ENCODE results near the gene NTRK2.

Gene NTRK2

GRCh38 chr9:84818791-84819190 is 149.3 kb downstream of the NTRK2 start:
- no peak for ATAC-seq
- TF ChIP-seq RARB (CRISPR knock-in tag; IDR thresholded peaks at IDR 0.05) (no peak), OSR1 (CRISPR knock-in tag; IDR thresholded peaks at IDR 0.05) (no peak), POU6F1 (CRISPR knock-in tag; IDR thresholded peaks at IDR 0.05; ENCODE audit: borderline replicate concordance, low read depth) (no peak), TOX (CRISPR knock-in tag; IDR thresholded peaks at IDR 0.05; ENCODE audit: borderline replicate concordance) (no peak), ZC3H10 (CRISPR knock-in tag; IDR thresholded peaks at IDR 0.05) (no peak), GLIS3 (CRISPR knock-in tag; IDR thresholded peaks at IDR 0.05) (no peak), SNAI2 (CRISPR knock-in tag; IDR thresholded peaks at IDR 0.05) (no peak), ZNF565 (CRISPR knock-in tag; conservative IDR thresholded peaks at IDR 0.05; ENCODE audit: low read depth) (no peak), PATZ1 (CRISPR knock-in tag; IDR thresholded peaks at IDR 0.05; ENCODE audit: borderline replicate concordance) (no peak), ZNF8 (CRISPR knock-in tag; IDR thresholded peaks at IDR 0.05) (no peak), ZFP3 (CRISPR knock-in tag; IDR thresholded peaks at IDR 0.05) (no peak)

- ATAC-seq = no peak
- TF ChIP-seq RARB (CRISPR knock-in tag; IDR thresholded peaks at IDR 0.05) = no peak
- TF ChIP-seq POU6F1 (CRISPR knock-in tag; IDR thresholded peaks at IDR 0.05; ENCODE audit: borderline replicate concordance, low read depth) = no peak
- no peak for TF ChIP-seq ZNF70 (CRISPR knock-in tag; IDR thresholded peaks at IDR 0.05)
- no peak for TF ChIP-seq CSDC2 (CRISPR knock-in tag; IDR thresholded peaks at IDR 0.05)
- no peak for TF ChIP-seq ZC3H10 (CRISPR knock-in tag; IDR thresholded peaks at IDR 0.05)
- no peak for TF ChIP-seq ZFP30 (CRISPR knock-in tag; IDR thresholded peaks at IDR 0.05)
- TF ChIP-seq PATZ1 (CRISPR knock-in tag; IDR thresholded peaks at IDR 0.05; ENCODE audit: borderline replicate concordance) = no peak
- TF ChIP-seq OSR1 (CRISPR knock-in tag; IDR thresholded peaks at IDR 0.05) = no peak
- no peak for TF ChIP-seq SNAI2 (CRISPR knock-in tag; IDR thresholded peaks at IDR 0.05)
- TF ChIP-seq ZNF8 (CRISPR knock-in tag; IDR thresholded peaks at IDR 0.05) = no peak
- no peak for TF ChIP-seq GLIS3 (CRISPR knock-in tag; IDR thresholded peaks at IDR 0.05)
- TF ChIP-seq CSRNP3 (CRISPR knock-in tag; IDR thresholded peaks at IDR 0.05) = no peak
- TF ChIP-seq BACH2 (CRISPR knock-in tag; IDR thresholded peaks at IDR 0.05; ENCODE audit: borderline replicate concordance) = no peak
- no peak for TF ChIP-seq PPARA (CRISPR knock-in tag; IDR thresholded peaks at IDR 0.05; ENCODE audit: borderline replicate concordance)
- TF ChIP-seq ISL1 (CRISPR knock-in tag; IDR thresholded peaks at IDR 0.05) = no peak
- no peak for TF ChIP-seq ZNF565 (CRISPR knock-in tag; conservative IDR thresholded peaks at IDR 0.05; ENCODE audit: low read depth)
- TF ChIP-seq ARNTL (CRISPR knock-in tag; IDR thresholded peaks at IDR 0.05; ENCODE audit: borderline replicate concordance, low read depth) = no peak
- no peak for TF ChIP-seq ZFP3 (CRISPR knock-in tag; IDR thresholded peaks at IDR 0.05)
Observed at GRCh38 chr9:84819491-84819991, 150.0 kb downstream of the NTRK2 start.

- ATAC-seq = no peak
- TF ChIP-seq TCF4 (CRISPR knock-in tag; IDR thresholded peaks at IDR 0.05; ENCODE audit: borderline replicate concordance) = no peak
- no peak for TF ChIP-seq TSHZ2 (CRISPR knock-in tag; IDR thresholded peaks at IDR 0.05)
- no peak for TF ChIP-seq PATZ1 (CRISPR knock-in tag; IDR thresholded peaks at IDR 0.05; ENCODE audit: borderline replicate concordance)
- no peak for TF ChIP-seq PPARA (CRISPR knock-in tag; IDR thresholded peaks at IDR 0.05; ENCODE audit: borderline replicate concordance)
- TF ChIP-seq POU6F1 (CRISPR knock-in tag; IDR thresholded peaks at IDR 0.05; ENCODE audit: borderline replicate concordance, low read depth) = no peak
- TF ChIP-seq ZFP3 (CRISPR knock-in tag; IDR thresholded peaks at IDR 0.05) = no peak
- no peak for TF ChIP-seq GLIS3 (CRISPR knock-in tag; IDR thresholded peaks at IDR 0.05)
- TF ChIP-seq TOX (CRISPR knock-in tag; IDR thresholded peaks at IDR 0.05; ENCODE audit: borderline replicate concordance) = no peak
- TF ChIP-seq ISL1 (CRISPR knock-in tag; IDR thresholded peaks at IDR 0.05) = no peak
- TF ChIP-seq CSDC2 (CRISPR knock-in tag; IDR thresholded peaks at IDR 0.05) = no peak
Observed at GRCh38 chr9:84821431-84821830, 151.9 kb downstream of the NTRK2 start.
